MM.1S (cell line): Measurements from ENCODE around the gene CAPZA2.

Experiments
- DNase-seq: peaks from one replicate; pipeline ENCODE4 v3.0.0-alpha.2; 2015
- H2AFZ ChIP-seq: fragments of 300-600 bp; sonication (generic); 2 replicates; pipeline ENCODE4 v1.6.0; 2016; ENCODE audit warnings: antibody characterized with exemption, low read length
- H3F3A ChIP-seq: fragments of 300-600 bp; sonication (generic); 2 replicates; pipeline ENCODE4 v1.6.1; 2016; ENCODE audit warnings: mild to moderate bottlenecking, antibody characterized with exemption, low read length, moderate library complexity, mixed read lengths; ENCODE audit not compliant: insufficient read depth
- H3K27ac ChIP-seq: fragments of 300-600 bp; sonication (generic); 2 replicates; pipeline ENCODE4 v1.5.1; 2016; ENCODE audit warnings: mild to moderate bottlenecking, low read length
- H3K27me3 ChIP-seq: fragments of 300-600 bp; sonication (generic); replicated peaks from 2 replicates; pipeline ENCODE4 v1.6.0; 2016; ENCODE audit warnings: low read length; ENCODE audit not compliant: insufficient read depth
- H3K36me3 ChIP-seq: fragments of 300-600 bp; sonication (generic); replicated peaks from 2 replicates; pipeline ENCODE4 v1.6.1; 2016; ENCODE audit warnings: mild to moderate bottlenecking, low read length, mixed read lengths; ENCODE audit not compliant: insufficient read depth
- H3K4me1 ChIP-seq: fragments of 300-600 bp; sonication (generic); 2 replicates; pipeline ENCODE4 v1.6.1; 2016; ENCODE audit warnings: low read length, mixed read lengths
- H3K4me2 ChIP-seq: fragments of 300-600 bp; sonication (generic); 2 replicates; pipeline ENCODE4 v1.6.0; 2016; ENCODE audit warnings: low read depth, low read length
- H3K4me3 ChIP-seq: fragments of 300-600 bp; sonication (generic); 2 replicates; pipeline ENCODE4 v1.5.1; 2016; ENCODE audit warnings: low read length, mixed read lengths
- H3K79me2 ChIP-seq: fragments of 300-600 bp; sonication (generic); 2 replicates; pipeline ENCODE4 v1.6.1; 2016; ENCODE audit warnings: mixed run types, low read length, mixed read lengths
- H3K9ac ChIP-seq: fragments of 300-600 bp; sonication (generic); 2 replicates; pipeline ENCODE4 v1.6.1; 2016; ENCODE audit warnings: low read length, mixed read lengths
- H3K9me2 ChIP-seq: fragments of 300-600 bp; sonication (generic); replicated peaks from 2 replicates; pipeline ENCODE4 v1.6.1; 2016; ENCODE audit warnings: mild to moderate bottlenecking, low read length, mixed read lengths; ENCODE audit not compliant: insufficient read depth
- H3K9me3 ChIP-seq: fragments of 300-600 bp; sonication (generic); replicated peaks from 2 replicates; pipeline ENCODE4 v1.6.1; 2016; ENCODE audit warnings: mild to moderate bottlenecking, low read length, mixed read lengths; ENCODE audit not compliant: insufficient read depth
- H4K20me1 ChIP-seq: fragments of 300-600 bp; sonication (generic); 2 replicates; pipeline ENCODE4 v1.6.1; 2016; ENCODE audit warnings: mild to moderate bottlenecking, low read length, moderate library complexity, mixed read lengths; ENCODE audit not compliant: insufficient read depth
- CTCF ChIP-seq: fragments of 300-600 bp; sonication (generic); IDR thresholded peaks from 2 replicates; pipeline ENCODE4 v1.5.1; 2016; ENCODE audit warnings: antibody characterized with exemption, low read length, mixed read lengths
- EZH2 ChIP-seq: fragments of 300-600 bp; sonication (generic); optimal IDR thresholded peaks from 2 replicates; pipeline ENCODE3; 2017; ENCODE audit warnings: low read depth, mild to moderate bottlenecking, antibody characterized with exemption, low read length, mixed read lengths
- EZH2phosphoT487 ChIP-seq: fragments of 300-600 bp; sonication (generic); IDR thresholded peaks from 2 replicates; pipeline ENCODE4 v1.6.1; 2018; ENCODE audit warnings: antibody characterized with exemption, low read length

CAPZA2 gene

GRCh38 chr7:116834815-116835504, 27.4 kb upstream of the CAPZA2 start:
- H3K4me2 ChIP-seq = no peak overlapping the region
- no peaks in the 10 kb centered on the region for H3K36me3 ChIP-seq
- H4K20me1 ChIP-seq = no peaks in the 10 kb centered on the region
- H2AFZ ChIP-seq = no peak overlapping the region
- no peaks in the 10 kb centered on the region; the same call in 1 of the 2 replicates for H3F3A ChIP-seq
- no peaks in the 10 kb centered on the region for H3K9me2 ChIP-seq
- H3K4me1 ChIP-seq = peaks cover 12% of the 10 kb centered on the region
- no peak overlapping the region for H3K4me3 ChIP-seq
- TF ChIP-seq EZH2phosphoT487 = no peak
- no peak for TF ChIP-seq CTCF
- no peak for TF ChIP-seq EZH2
- H3K79me2 ChIP-seq = no peaks in the 10 kb centered on the region
- no peak for DNase-seq
- H3K9me3 ChIP-seq = no peaks in the 10 kb centered on the region
- no peaks in the 10 kb centered on the region for H3K27me3 ChIP-seq
- H3K9ac ChIP-seq = no peak overlapping the region
- no peak overlapping the region for H3K27ac ChIP-seq

- H4K20me1 ChIP-seq = no peaks in the 10 kb centered on the region
- H3K36me3 ChIP-seq = no peaks in the 10 kb centered on the region
- no peaks in the 10 kb centered on the region; the same call in 1 of the 2 replicates for H3F3A ChIP-seq
- H3K79me2 ChIP-seq = no peaks in the 10 kb centered on the region
- no peaks in the 10 kb centered on the region for H3K9me3 ChIP-seq
- no peak overlapping the region for H2AFZ ChIP-seq
- no peaks in the 10 kb centered on the region for H3K27me3 ChIP-seq
- peaks cover 12% of the 10 kb centered on the region for H3K4me1 ChIP-seq
- H3K27ac ChIP-seq = no peak overlapping the region
- H3K9me2 ChIP-seq = no peaks in the 10 kb centered on the region
- no peak for DNase-seq
- TF ChIP-seq EZH2 = no peak
- no peak for TF ChIP-seq EZH2phosphoT487
- no peak for TF ChIP-seq CTCF
- H3K4me3 ChIP-seq = no peak overlapping the region
- H3K4me2 ChIP-seq = no peak overlapping the region
- H3K9ac ChIP-seq = no peak overlapping the region
These were observed 26.3 kb upstream of the CAPZA2 start for GRCh38 chr7:116836048-116836447.

- Histone ChIP-seq H3K27me3 (no peaks in the 10 kb centered on the region), H3K27ac (no peak overlapping the region), H3K9ac (no peak overlapping the region), H3K36me3 (no peaks in the 10 kb centered on the region), H3K79me2 (no peaks in the 10 kb centered on the region), H3K9me2 (no peaks in the 10 kb centered on the region), H3K4me1 (peaks cover 12% of the 10 kb centered on the region), H4K20me1 (no peaks in the 10 kb centered on the region), H2AFZ (no peak overlapping the region), H3K9me3 (no peaks in the 10 kb centered on the region), H3F3A (no peaks in the 10 kb centered on the region; the same call in 1 of the 2 replicates), H3K4me2 (no peak overlapping the region), H3K4me3 (no peak overlapping the region)
- TF ChIP-seq EZH2phosphoT487 (no peak), EZH2 (no peak), CTCF (no peak)
- no peak for DNase-seq
These were observed 25.5 kb upstream of the CAPZA2 start for GRCh38 chr7:116836911-116837310.
